Neural cell (in vitro differentiated cells): ENCODE data around the gene RNF25. TPM values are rescaled to one million over a fixed set of nuclear protein-coding genes. Genes with fewer than 3 reads are reported as not detected.

ENCODE experiments used
- H2AFZ ChIP-seq: fragments of 200-600, 300-800 bp; sonication (generic), shearing (Covaris generic); 2 replicates; pipeline ENCODE4 v1.6.0; 2014; ENCODE audit warnings: low read depth, mild to moderate bottlenecking, antibody characterized with exemption, low read length, moderate library complexity
- H3F3A ChIP-seq: fragments of 200-600 bp; shearing (Covaris generic); 2 replicates; pipeline ENCODE4 v1.6.1; 2016; ENCODE audit warnings: mild to moderate bottlenecking, moderate library complexity, mixed read lengths, antibody characterized with exemption, low read length; ENCODE audit not compliant: insufficient read depth, poor library complexity, severe bottlenecking
- H3K27ac ChIP-seq: fragments of 200-600, 300-800 bp; sonication (generic), shearing (Covaris generic); 2 replicates; pipeline ENCODE4 v1.5.1; 2014; ENCODE audit warnings: mild to moderate bottlenecking, low read length, moderate library complexity
- H3K27me3 ChIP-seq: fragments of 300-800, 200-600 bp; sonication (generic), shearing (Covaris generic); 2 replicates; pipeline ENCODE4 v1.6.0; 2014; ENCODE audit warnings: mild to moderate bottlenecking, low read depth, low read length, moderate library complexity; ENCODE audit not compliant: insufficient read depth
- H3K36me3 ChIP-seq: fragments of 300-800, 200-600 bp; sonication (generic), shearing (Covaris generic); 2 replicates; pipeline ENCODE4 v1.5.1; 2014; ENCODE audit warnings: mild to moderate bottlenecking, antibody characterized with exemption, low read length, moderate library complexity; ENCODE audit not compliant: insufficient read depth
- H3K4me2 ChIP-seq: fragments of 300-800, 200-600 bp; sonication (generic), shearing (Covaris generic); 2 replicates; pipeline ENCODE4 v1.6.0; 2014; ENCODE audit warnings: mild to moderate bottlenecking, low read length
- H3K4me3 ChIP-seq: fragments of 300-800, 200-600 bp; sonication (generic), shearing (Covaris generic); 2 replicates; pipeline ENCODE4 v1.5.1; 2014; ENCODE audit warnings: mild to moderate bottlenecking, low read length, moderate library complexity
- H3K79me2 ChIP-seq: fragments of 200-600 bp; shearing (Covaris generic); replicated peaks from 2 replicates; pipeline ENCODE4 v1.6.0; 2014; ENCODE audit warnings: mild to moderate bottlenecking, low read length, moderate library complexity; ENCODE audit not compliant: insufficient read depth
- H3K9ac ChIP-seq: fragments of 300-800, 200-600 bp; sonication (generic), shearing (Covaris generic); 2 replicates; pipeline ENCODE4 v1.6.1; 2016; ENCODE audit warnings: mild to moderate bottlenecking, low read length, mixed read lengths
- H3K9me2 ChIP-seq: fragments of 200-600 bp; shearing (Covaris generic); 2 replicates; pipeline ENCODE4 v1.6.1; 2016; ENCODE audit warnings: mild to moderate bottlenecking, low read length, mixed read lengths; ENCODE audit not compliant: insufficient read depth
- H3K9me3 ChIP-seq: fragments of 200-600, 300-800 bp; sonication (generic), shearing (Covaris generic); 2 replicates; pipeline ENCODE4 v1.6.1; 2016; ENCODE audit warnings: mild to moderate bottlenecking, mixed run types, low read length, moderate library complexity, mixed read lengths
- H4K20me1 ChIP-seq: fragments of 200-600 bp; shearing (Covaris generic); 2 replicates; pipeline ENCODE4 v1.6.1; 2016; ENCODE audit warnings: mild to moderate bottlenecking, mixed run types; ENCODE audit not compliant: insufficient read depth
- EP300 ChIP-seq: fragments of 450-650 bp; conservative IDR thresholded peaks from 2 replicates; pipeline ENCODE4 v1.6.1; 2014; ENCODE audit warnings: antibody characterized with exemption, mild to moderate bottlenecking, moderate library complexity; ENCODE audit not compliant: poor library complexity, severe bottlenecking
- EZH2 ChIP-seq: fragments of 200-600, 300-800 bp; shearing (Covaris generic), sonication (generic); IDR thresholded peaks from 2 replicates; pipeline ENCODE4 v1.6.1; 2014; ENCODE audit warnings: antibody characterized with exemption, low read length, borderline replicate concordance, mild to moderate bottlenecking; ENCODE audit not compliant: insufficient read depth, poor library complexity, severe bottlenecking
- MXI1 ChIP-seq: fragments of 450-650 bp; conservative IDR thresholded peaks from 2 replicates; pipeline ENCODE4 v1.6.1; 2014; ENCODE audit warnings: antibody characterized with exemption, mild to moderate bottlenecking; ENCODE audit not compliant: poor library complexity, severe bottlenecking
- POLR2AphosphoS5 ChIP-seq: IDR thresholded peaks from 2 replicates; pipeline ENCODE4 v1.6.1; 2012
- RAD21 ChIP-seq: fragments of 450-650 bp; conservative IDR thresholded peaks from 2 replicates; pipeline ENCODE4 v1.6.1; 2014; ENCODE audit warnings: antibody characterized with exemption, mild to moderate bottlenecking, moderate library complexity
- SMC3 ChIP-seq: fragments of 450-650 bp; conservative IDR thresholded peaks from 2 replicates; pipeline ENCODE4 v1.6.1; 2014; ENCODE audit warnings: antibody characterized with exemption, mild to moderate bottlenecking, moderate library complexity; ENCODE audit not compliant: poor library complexity
- TAF1 ChIP-seq: IDR thresholded peaks from 2 replicates; pipeline ENCODE4 v1.6.1; 2012; ENCODE audit warnings: low read depth
- polyA plus RNA-seq: library from polyadenylated mRNA; depleted of rRNA; stranded (reverse); fragments of >200 nt; gene quantifications from 2 replicates; pipeline ENCODE4 v1.2.3, GENCODE V29; 2014
- TF ChIP-seq, protein P1 (sequence below): IDR thresholded peaks from 2 replicates; pipeline ENCODE4 v1.6.1; 2012; ENCODE audit warnings: borderline replicate concordance
- TF ChIP-seq, protein P2 (sequence below): fragments of 450-650 bp; IDR thresholded peaks from 2 replicates; pipeline ENCODE4 v1.5.1; 2014; ENCODE audit warnings: antibody characterized with exemption, mild to moderate bottlenecking, moderate library complexity; ENCODE audit not compliant: poor library complexity, severe bottlenecking

Gene RNF25
- polyA plus RNA-seq, 1 donor from 2014 or later, result 86.0 TPM

DNA sequence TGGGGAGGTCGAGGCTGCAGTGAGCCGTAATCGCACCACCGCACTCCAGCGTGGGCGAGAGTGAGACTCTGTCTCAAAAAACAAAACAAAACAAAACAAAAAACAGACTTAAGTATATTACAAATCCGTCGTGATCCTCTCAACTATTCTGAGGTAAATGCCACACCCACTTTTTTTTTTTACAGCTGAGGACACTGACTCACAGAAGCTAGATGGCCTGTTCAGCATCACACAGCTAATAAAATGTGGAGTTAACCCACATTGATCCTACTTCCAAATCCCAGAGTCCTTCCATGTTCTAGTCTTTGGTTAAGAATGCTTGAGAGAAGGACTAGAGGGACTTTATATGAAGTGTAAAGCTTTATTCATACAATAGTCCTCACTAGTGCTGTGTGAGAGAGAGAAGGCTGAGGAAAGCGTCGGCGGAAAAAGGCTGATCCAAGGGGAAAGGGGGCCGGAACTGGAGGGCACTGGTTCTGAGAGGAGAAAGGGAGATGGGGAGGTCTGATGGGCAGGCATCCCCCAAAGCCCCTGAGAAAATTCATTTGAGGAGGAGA lies 627 bp downstream of the RNF25 start:
- peak overlapping the region; percentile 77 for H3K27ac ChIP-seq
- no peaks in the 10 kb centered on the region for H4K20me1 ChIP-seq
- H3K79me2 ChIP-seq, result peaks cover 13% of the 10 kb centered on the region
- no peaks in the 10 kb centered on the region for H3K27me3 ChIP-seq
- TF ChIP-seq, protein P1, sequence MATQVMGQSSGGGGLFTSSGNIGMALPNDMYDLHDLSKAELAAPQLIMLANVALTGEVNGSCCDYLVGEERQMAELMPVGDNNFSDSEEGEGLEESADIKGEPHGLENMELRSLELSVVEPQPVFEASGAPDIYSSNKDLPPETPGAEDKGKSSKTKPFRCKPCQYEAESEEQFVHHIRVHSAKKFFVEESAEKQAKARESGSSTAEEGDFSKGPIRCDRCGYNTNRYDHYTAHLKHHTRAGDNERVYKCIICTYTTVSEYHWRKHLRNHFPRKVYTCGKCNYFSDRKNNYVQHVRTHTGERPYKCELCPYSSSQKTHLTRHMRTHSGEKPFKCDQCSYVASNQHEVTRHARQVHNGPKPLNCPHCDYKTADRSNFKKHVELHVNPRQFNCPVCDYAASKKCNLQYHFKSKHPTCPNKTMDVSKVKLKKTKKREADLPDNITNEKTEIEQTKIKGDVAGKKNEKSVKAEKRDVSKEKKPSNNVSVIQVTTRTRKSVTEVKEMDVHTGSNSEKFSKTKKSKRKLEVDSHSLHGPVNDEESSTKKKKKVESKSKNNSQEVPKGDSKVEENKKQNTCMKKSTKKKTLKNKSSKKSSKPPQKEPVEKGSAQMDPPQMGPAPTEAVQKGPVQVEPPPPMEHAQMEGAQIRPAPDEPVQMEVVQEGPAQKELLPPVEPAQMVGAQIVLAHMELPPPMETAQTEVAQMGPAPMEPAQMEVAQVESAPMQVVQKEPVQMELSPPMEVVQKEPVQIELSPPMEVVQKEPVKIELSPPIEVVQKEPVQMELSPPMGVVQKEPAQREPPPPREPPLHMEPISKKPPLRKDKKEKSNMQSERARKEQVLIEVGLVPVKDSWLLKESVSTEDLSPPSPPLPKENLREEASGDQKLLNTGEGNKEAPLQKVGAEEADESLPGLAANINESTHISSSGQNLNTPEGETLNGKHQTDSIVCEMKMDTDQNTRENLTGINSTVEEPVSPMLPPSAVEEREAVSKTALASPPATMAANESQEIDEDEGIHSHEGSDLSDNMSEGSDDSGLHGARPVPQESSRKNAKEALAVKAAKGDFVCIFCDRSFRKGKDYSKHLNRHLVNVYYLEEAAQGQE, result no peak
- TF ChIP-seq POLR2AphosphoS5 (no peak), SMC3 (no peak), EZH2 (no peak), MXI1 (no peak), EP300 (no peak), RAD21 (no peak), TAF1 (no peak)
- TF ChIP-seq, protein P2, sequence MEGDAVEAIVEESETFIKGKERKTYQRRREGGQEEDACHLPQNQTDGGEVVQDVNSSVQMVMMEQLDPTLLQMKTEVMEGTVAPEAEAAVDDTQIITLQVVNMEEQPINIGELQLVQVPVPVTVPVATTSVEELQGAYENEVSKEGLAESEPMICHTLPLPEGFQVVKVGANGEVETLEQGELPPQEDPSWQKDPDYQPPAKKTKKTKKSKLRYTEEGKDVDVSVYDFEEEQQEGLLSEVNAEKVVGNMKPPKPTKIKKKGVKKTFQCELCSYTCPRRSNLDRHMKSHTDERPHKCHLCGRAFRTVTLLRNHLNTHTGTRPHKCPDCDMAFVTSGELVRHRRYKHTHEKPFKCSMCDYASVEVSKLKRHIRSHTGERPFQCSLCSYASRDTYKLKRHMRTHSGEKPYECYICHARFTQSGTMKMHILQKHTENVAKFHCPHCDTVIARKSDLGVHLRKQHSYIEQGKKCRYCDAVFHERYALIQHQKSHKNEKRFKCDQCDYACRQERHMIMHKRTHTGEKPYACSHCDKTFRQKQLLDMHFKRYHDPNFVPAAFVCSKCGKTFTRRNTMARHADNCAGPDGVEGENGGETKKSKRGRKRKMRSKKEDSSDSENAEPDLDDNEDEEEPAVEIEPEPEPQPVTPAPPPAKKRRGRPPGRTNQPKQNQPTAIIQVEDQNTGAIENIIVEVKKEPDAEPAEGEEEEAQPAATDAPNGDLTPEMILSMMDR, result no peak
- no peaks in the 10 kb centered on the region for H3K36me3 ChIP-seq
- H2AFZ ChIP-seq, result peak overlapping the region; percentile 70
- H3K4me2 ChIP-seq, result peak overlapping the region; percentile 100
- peak overlapping the region; percentile 80 for H3K4me3 ChIP-seq
- no peaks in the 10 kb centered on the region for H3K9me3 ChIP-seq
- no peaks in the 10 kb centered on the region for H3K9me2 ChIP-seq
- no peaks in the 10 kb centered on the region for H3F3A ChIP-seq
- H3K9ac ChIP-seq, result peak overlapping the region; percentile 84

DNA sequence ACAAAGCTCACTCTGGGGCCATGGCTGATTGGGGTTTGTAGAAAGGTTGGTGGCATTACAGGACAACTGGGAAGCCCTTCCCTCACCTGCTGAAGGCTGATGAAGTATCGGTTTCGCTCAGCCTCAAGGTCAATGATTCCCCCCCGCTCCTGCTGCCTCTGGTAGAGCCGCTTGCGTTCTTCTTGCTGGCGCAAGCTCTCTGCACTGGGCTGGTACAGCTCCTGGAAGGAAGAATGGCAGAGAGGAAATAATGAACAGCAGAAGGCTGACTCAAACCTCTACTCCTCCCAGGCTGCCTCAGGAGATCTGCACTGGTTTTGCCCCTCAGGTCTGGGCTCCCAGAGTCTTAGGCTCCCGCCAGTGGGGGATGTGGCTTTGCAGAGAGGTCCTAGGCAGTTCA lies 7.1 kb downstream of the RNF25 start:
- Histone ChIP-seq H3K27me3 (no peaks in the 10 kb centered on the region), H3F3A (no peaks in the 10 kb centered on the region), H4K20me1 (no peaks in the 10 kb centered on the region), H3K27ac (no peak overlapping the region), H3K9me2 (no peaks in the 10 kb centered on the region), H3K79me2 (peaks cover 10% of the 10 kb centered on the region), H3K9ac (no peak overlapping the region), H3K9me3 (no peaks in the 10 kb centered on the region), H3K36me3 (no peaks in the 10 kb centered on the region), H2AFZ (no peak overlapping the region), H3K4me2 (no peak overlapping the region), H3K4me3 (no peak overlapping the region)
- TF ChIP-seq, protein P1, result no peak
- no peak for TF ChIP-seq SMC3
- TF ChIP-seq MXI1, result no peak
- TF ChIP-seq RAD21, result no peak
- TF ChIP-seq EZH2, result no peak
- TF ChIP-seq POLR2AphosphoS5, result no peak
- TF ChIP-seq, protein P2, result no peak
- no peak for TF ChIP-seq EP300
- no peak for TF ChIP-seq TAF1
